ENCODE results near the gene EPB41. TPM values are rescaled to one million over a fixed set of nuclear protein-coding genes. Genes with fewer than 3 reads are reported as not detected.

EPB41 gene
- total RNA-seq, 1 experiment from 2014 or later, result 20.2 TPM

GRCh38 chr1:29096231-29096886 lies 182.0 kb downstream of the EPB41 start:
- H3K27ac ChIP-seq (ENCODE audit: low read length), result no peak overlapping the region
- no peak for TF ChIP-seq CTCF (IDR thresholded peaks at IDR 0.05)
- DNase-seq (ENCODE audit: low read depth, low spot score), result no peak
- no peak for ATAC-seq
- POLR2A ChIA-PET, result no interaction called here
- in situ Hi-C loops (cut with HindIII; ENCODE audit: low pct_unique_long_range_greater_than_20kb, low sequenced_read_pairs) (no loop called here), intact Hi-C loops (cut with micrococcal nuclease; ENCODE audit: unreplicated experiment) (no loop called here)
- no TSS peak for BruUV-seq (replicated peaks)
- no peak overlapping the region for H3K4me3 ChIP-seq (ENCODE audit: low read depth in 2 of 2, low read length in 2 of 2)
- no peaks in the 10 kb centered on the region for H3K36me3 ChIP-seq (ENCODE audit: control insufficient read depth, insufficient read depth, low read length)
- no peaks in the 10 kb centered on the region for H3K4me1 ChIP-seq (ENCODE audit: control insufficient read depth, insufficient read depth, low read length)
- CTCF ChIA-PET, result no interaction called here
- no peaks in the 10 kb centered on the region for H3K27me3 ChIP-seq (ENCODE audit: control insufficient read depth, insufficient read depth, low read length)
- H3K9me3 ChIP-seq (ENCODE audit: control insufficient read depth, insufficient read depth, low read depth, low read length), result no peaks in the 10 kb centered on the region

- no TSS peak for BruUV-seq (replicated peaks)
These were observed 184.9 kb downstream of the EPB41 start for GRCh38 chr1:29099286-29099685.

GRCh38 chr1:29100487-29100886 lies 186.1 kb downstream of the EPB41 start:
- H3K36me3 ChIP-seq (ENCODE audit: control insufficient read depth, insufficient read depth, low read length), result no peaks in the 10 kb centered on the region
- TF ChIP-seq REST (IDR thresholded peaks at IDR 0.05; ENCODE audit: insufficient read depth in 1 of 2, low read depth in 2 of 2, low read length in 1 of 2) (no peak), SIN3A (IDR thresholded peaks at IDR 0.05; ENCODE audit: borderline replicate concordance, insufficient read depth, low read depth, low read length) (no peak), TCF7L2 (IDR thresholded peaks at IDR 0.05; ENCODE audit: low read depth, low read length) (no peak), CTCF (IDR thresholded peaks at IDR 0.05) (no peak), POLR2AphosphoS5 (IDR thresholded peaks at IDR 0.05; ENCODE audit: low read depth, low read length) (no peak)
- in situ Hi-C loops (cut with HindIII; ENCODE audit: low pct_unique_long_range_greater_than_20kb, low sequenced_read_pairs), result no loop called here
- intact Hi-C loops (cut with micrococcal nuclease; ENCODE audit: unreplicated experiment), result no loop called here
- H3K4me3 ChIP-seq (ENCODE audit: low read depth in 2 of 2, low read length in 2 of 2), result no peak overlapping the region
- ChIA-PET CTCF (no interaction called here), POLR2A (interaction anchor here (0.6 kb wide), 1 partner anchor 81 kb away, joined by 3 read pairs; no protein-coding TSS in a partner anchor)
- no peaks in the 10 kb centered on the region for H3K27me3 ChIP-seq (ENCODE audit: control insufficient read depth, insufficient read depth, low read length)
- DNase-seq (ENCODE audit: low read depth, low spot score), result no peak
- no TSS peak for BruUV-seq (replicated peaks)
- no peaks in the 10 kb centered on the region for H3K4me1 ChIP-seq (ENCODE audit: control insufficient read depth, insufficient read depth, low read length)
- no peak overlapping the region for H3K27ac ChIP-seq (ENCODE audit: low read length)
- H3K9me3 ChIP-seq (ENCODE audit: control insufficient read depth, insufficient read depth, low read depth, low read length), result no peaks in the 10 kb centered on the region
- no peak for ATAC-seq

More at GRCh38 chr1:29099286-29099685, 184.9 kb downstream of the EPB41 start:
- Histone ChIP-seq H3K9me3 (ENCODE audit: control insufficient read depth, insufficient read depth, low read depth, low read length) (no peaks in the 10 kb centered on the region), H3K27me3 (ENCODE audit: control insufficient read depth, insufficient read depth, low read length) (no peaks in the 10 kb centered on the region), H3K4me1 (ENCODE audit: control insufficient read depth, insufficient read depth, low read length) (no peaks in the 10 kb centered on the region), H3K36me3 (ENCODE audit: control insufficient read depth, insufficient read depth, low read length) (no peaks in the 10 kb centered on the region), H3K4me3 (ENCODE audit: low read depth in 2 of 2, low read length in 2 of 2) (no peak overlapping the region), H3K27ac (ENCODE audit: low read length) (no peak overlapping the region)
- ChIA-PET CTCF (interaction anchor here (0.7 kb wide), 1 partner anchor 10 kb away, joined by 8 read pairs; no protein-coding TSS in a partner anchor), POLR2A (no interaction called here)
- in situ Hi-C loops (cut with HindIII; ENCODE audit: low pct_unique_long_range_greater_than_20kb, low sequenced_read_pairs), result no loop called here
- ATAC-seq, result no peak
- intact Hi-C loops (cut with micrococcal nuclease; ENCODE audit: unreplicated experiment), result no loop called here
- DNase-seq (ENCODE audit: low read depth, low spot score), result no peak
- TF ChIP-seq CTCF (IDR thresholded peaks at IDR 0.05) (no peak), SIN3A (IDR thresholded peaks at IDR 0.05; ENCODE audit: borderline replicate concordance, insufficient read depth, low read depth, low read length) (no peak)
